ENCODE results near the gene COA7. TPM values are rescaled to one million over a fixed set of nuclear protein-coding genes. Genes with fewer than 3 reads are reported as not detected.

Gene COA7
- polyA plus RNA-seq, 3 donors, result 4.8 to 8.5 (median 6.2) TPM

DNA sequence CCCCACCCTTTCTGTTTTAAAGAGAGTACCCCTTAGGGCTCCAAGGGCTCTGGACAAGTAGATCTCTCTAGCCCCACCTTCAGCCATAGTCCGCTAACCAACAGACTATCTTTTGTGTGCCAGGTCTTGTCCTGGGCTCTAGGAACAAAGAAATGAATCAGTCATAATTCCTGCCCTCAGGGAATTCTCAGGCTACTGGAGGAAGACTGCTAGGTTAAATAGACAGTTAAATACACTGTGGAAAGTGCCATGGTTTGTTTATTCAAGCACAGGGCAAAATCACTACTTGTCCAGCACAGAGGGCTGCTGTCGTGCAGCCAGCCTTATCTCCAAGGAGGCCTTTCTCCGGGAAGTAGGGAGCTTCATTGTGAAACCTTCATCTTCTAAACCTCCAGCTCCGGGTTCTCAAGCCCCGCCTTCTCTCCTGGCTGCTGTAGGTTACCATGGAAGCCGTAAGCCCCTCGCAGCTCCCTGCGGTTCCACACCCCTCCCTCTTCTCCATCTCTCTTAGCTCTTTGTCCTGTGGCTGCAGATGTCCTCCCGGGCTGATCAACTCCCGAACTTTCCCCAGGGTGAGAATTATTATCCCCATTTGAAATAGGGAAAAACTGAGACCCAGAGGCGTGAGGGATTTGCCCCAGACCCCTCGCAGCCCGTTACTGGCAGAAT, 35.4 kb downstream of the COA7 start:
- no peaks in the 10 kb centered on the region for H3K79me2 ChIP-seq (ENCODE audit: insufficient read depth, low read length)
- Mint-ChIP-seq H3K27me3 (ENCODE audit: low read depth in 3 of 3) (peaks cover 0 to 6% (median 4%) of the 10 kb centered on the region in 3 donors), H3K27ac (no peak overlapping the region), H3K36me3 (peaks cover 0 to 3% of the 10 kb centered on the region in 2 donors), H3K9me3 (no peaks in the 10 kb centered on the region), H3K4me1 (peaks cover 9% of the 10 kb centered on the region), H3K4me3 (no peak overlapping the region)
- no peaks in the 10 kb centered on the region for H3K9me3 ChIP-seq (replicated peaks in 1 of 2; ENCODE audit: control insufficient read depth in 1 of 2, insufficient read depth in 1 of 2, low read length in 2 of 2)
- H3K36me3 ChIP-seq (replicated peaks in 1 of 2; ENCODE audit: control insufficient read depth in 1 of 2, insufficient read depth in 2 of 2, low read length in 2 of 2), result no peaks in the 10 kb centered on the region
- TF ChIP-seq, protein P1, sequence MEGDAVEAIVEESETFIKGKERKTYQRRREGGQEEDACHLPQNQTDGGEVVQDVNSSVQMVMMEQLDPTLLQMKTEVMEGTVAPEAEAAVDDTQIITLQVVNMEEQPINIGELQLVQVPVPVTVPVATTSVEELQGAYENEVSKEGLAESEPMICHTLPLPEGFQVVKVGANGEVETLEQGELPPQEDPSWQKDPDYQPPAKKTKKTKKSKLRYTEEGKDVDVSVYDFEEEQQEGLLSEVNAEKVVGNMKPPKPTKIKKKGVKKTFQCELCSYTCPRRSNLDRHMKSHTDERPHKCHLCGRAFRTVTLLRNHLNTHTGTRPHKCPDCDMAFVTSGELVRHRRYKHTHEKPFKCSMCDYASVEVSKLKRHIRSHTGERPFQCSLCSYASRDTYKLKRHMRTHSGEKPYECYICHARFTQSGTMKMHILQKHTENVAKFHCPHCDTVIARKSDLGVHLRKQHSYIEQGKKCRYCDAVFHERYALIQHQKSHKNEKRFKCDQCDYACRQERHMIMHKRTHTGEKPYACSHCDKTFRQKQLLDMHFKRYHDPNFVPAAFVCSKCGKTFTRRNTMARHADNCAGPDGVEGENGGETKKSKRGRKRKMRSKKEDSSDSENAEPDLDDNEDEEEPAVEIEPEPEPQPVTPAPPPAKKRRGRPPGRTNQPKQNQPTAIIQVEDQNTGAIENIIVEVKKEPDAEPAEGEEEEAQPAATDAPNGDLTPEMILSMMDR (IDR thresholded peaks at IDR 0.05), result no peak
- no peak overlapping the region for H3K4me2 ChIP-seq (replicated peaks; ENCODE audit: extremely low read depth, low read length, poor library complexity, severe bottlenecking)
- H3K27ac ChIP-seq (ENCODE audit: low read depth in 1 of 2, low read length in 2 of 2), result no peak overlapping the region
- WGBS (ENCODE audit: insufficient coverage), result 62% methylated on average over 10 of the region's 13 CpGs
- H2AFZ ChIP-seq (ENCODE audit: insufficient read depth, low read depth, low read length, poor library complexity, severe bottlenecking), result no peak overlapping the region
- no peaks in the 10 kb centered on the region for H3K4me1 ChIP-seq (ENCODE audit: control insufficient read depth in 1 of 2, insufficient read depth in 2 of 2, low read length in 2 of 2)
- no peak for DNase-seq
- H3K27me3 ChIP-seq (ENCODE audit: control insufficient read depth in 2 of 2, insufficient read depth in 2 of 2, low read length in 2 of 2), result no peaks in the 10 kb centered on the region
- no peak overlapping the region for H3K9ac ChIP-seq (ENCODE audit: insufficient read depth, low read length, poor library complexity, severe bottlenecking)
- no peaks in the 10 kb centered on the region for H4K20me1 ChIP-seq (ENCODE audit: insufficient read depth, low read length)
- intact Hi-C loops (cut with micrococcal nuclease), result no loop called here
- no peak overlapping the region for H3K4me3 ChIP-seq (replicated peaks in 1 of 3; ENCODE audit: low read depth in 2 of 3, low read length in 3 of 3)

DNA sequence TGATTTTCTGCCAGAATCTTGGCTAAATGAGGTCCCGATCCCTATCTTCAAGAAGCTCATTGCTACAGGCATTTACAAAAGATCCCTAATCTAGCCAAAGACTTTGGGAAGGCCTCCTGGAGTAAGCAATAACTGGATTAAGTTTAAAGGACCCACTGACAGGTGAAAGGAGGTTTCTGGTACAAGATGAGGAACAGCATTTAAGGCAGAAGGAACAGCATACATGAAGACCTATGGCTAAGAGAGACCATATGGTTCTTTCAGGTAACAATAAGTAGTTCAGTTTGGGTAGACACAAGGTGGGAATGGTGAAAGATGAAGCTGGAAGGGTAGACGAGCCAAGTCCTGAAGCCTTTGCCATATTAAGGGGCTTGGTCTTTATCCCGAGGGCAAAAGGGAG, 37.3 kb downstream of the COA7 start:
- Histone ChIP-seq H3K4me2 (replicated peaks; ENCODE audit: extremely low read depth, low read length, poor library complexity, severe bottlenecking) (no peak overlapping the region), H3K27ac (ENCODE audit: low read depth in 1 of 2, low read length in 2 of 2) (no peak overlapping the region), H3K4me3 (replicated peaks in 1 of 3; ENCODE audit: low read depth in 2 of 3, low read length in 3 of 3) (no peak overlapping the region), H3K9ac (ENCODE audit: insufficient read depth, low read length, poor library complexity, severe bottlenecking) (no peak overlapping the region), H3K4me1 (ENCODE audit: control insufficient read depth in 1 of 2, insufficient read depth in 2 of 2, low read length in 2 of 2) (no peaks in the 10 kb centered on the region), H2AFZ (ENCODE audit: insufficient read depth, low read depth, low read length, poor library complexity, severe bottlenecking) (no peak overlapping the region), H3K9me3 (replicated peaks in 1 of 2; ENCODE audit: control insufficient read depth in 1 of 2, insufficient read depth in 1 of 2, low read length in 2 of 2) (no peaks in the 10 kb centered on the region), H4K20me1 (ENCODE audit: insufficient read depth, low read length) (no peaks in the 10 kb centered on the region), H3K79me2 (ENCODE audit: insufficient read depth, low read length) (no peaks in the 10 kb centered on the region), H3K27me3 (ENCODE audit: control insufficient read depth in 2 of 2, insufficient read depth in 2 of 2, low read length in 2 of 2) (no peaks in the 10 kb centered on the region), H3K36me3 (replicated peaks in 1 of 2; ENCODE audit: control insufficient read depth in 1 of 2, insufficient read depth in 2 of 2, low read length in 2 of 2) (no peaks in the 10 kb centered on the region)
- intact Hi-C loops (cut with micrococcal nuclease), result no loop called here
- no peak overlapping the region for H3K4me3 Mint-ChIP-seq
- H3K36me3 Mint-ChIP-seq, result peaks cover 0 to 3% of the 10 kb centered on the region in 2 donors
- peaks cover 0 to 6% (median 4%) of the 10 kb centered on the region in 3 donors for H3K27me3 Mint-ChIP-seq (ENCODE audit: low read depth in 3 of 3)
- TF ChIP-seq, protein P1 (IDR thresholded peaks at IDR 0.05), result no peak
- no peaks in the 10 kb centered on the region for H3K9me3 Mint-ChIP-seq
- H3K4me1 Mint-ChIP-seq, result peaks cover 9% of the 10 kb centered on the region
- no peak for DNase-seq
- no peak overlapping the region for H3K27ac Mint-ChIP-seq
- WGBS (ENCODE audit: insufficient coverage), result 75% methylated on average over 2 of the region's 3 CpGs

Measured in CD14-positive monocyte (primary cell).